Hepatocyte (in vitro differentiated cells): ENCODE data around the gene MAGEC1. TPM values are rescaled to one million over a fixed set of nuclear protein-coding genes. Genes with fewer than 3 reads are reported as not detected.

Experiments
- DNase-seq: peaks from one replicate; pipeline ENCODE4 v3.0.0-alpha.2; 2016; ENCODE audit warnings: low spot score
- H2AFZ ChIP-seq: fragments of 200-600 bp; sonication (generic); 2 replicates; pipeline ENCODE4 v1.6.0; 2016; ENCODE audit warnings: antibody characterized with exemption, mild to moderate bottlenecking
- H3K27ac ChIP-seq: fragments of 200-600 bp; sonication (generic); 2 replicates; pipeline ENCODE4 v1.5.1; 2016; ENCODE audit warnings: mild to moderate bottlenecking
- H3K27me3 ChIP-seq: fragments of 200-600 bp; sonication (generic); 2 replicates; pipeline ENCODE4 v1.6.1; 2016
- H3K36me3 ChIP-seq: fragments of 200-600 bp; sonication (generic); replicated peaks from 2 replicates; pipeline ENCODE4 v1.5.1; 2016; ENCODE audit warnings: low read depth; ENCODE audit not compliant: insufficient read depth
- H3K4me1 ChIP-seq: fragments of 200-600 bp; sonication (generic); 2 replicates; pipeline ENCODE4 v1.5.1; 2016; ENCODE audit warnings: mild to moderate bottlenecking, moderate library complexity; ENCODE audit not compliant: insufficient read depth
- H3K4me2 ChIP-seq: fragments of 200-600 bp; sonication (generic); 2 replicates; pipeline ENCODE4 v1.6.0; 2016
- H3K4me3 ChIP-seq: fragments of 200-600 bp; sonication (generic); 2 replicates; pipeline ENCODE4 v1.5.1; 2016; ENCODE audit warnings: mild to moderate bottlenecking
- H3K79me2 ChIP-seq: fragments of 200-600 bp; sonication (generic); 2 replicates; pipeline ENCODE4 v1.6.0; 2017; ENCODE audit warnings: mild to moderate bottlenecking
- H3K9me2 ChIP-seq: fragments of 200-600 bp; sonication (generic); replicated peaks from 2 replicates; pipeline ENCODE4 v1.6.0; 2017; ENCODE audit warnings: mild to moderate bottlenecking; ENCODE audit not compliant: insufficient read depth
- H3K9me3 ChIP-seq: fragments of 200-600 bp; sonication (generic); 2 replicates; pipeline ENCODE4 v1.5.1; 2016; ENCODE audit warnings: low read depth, mild to moderate bottlenecking
- H4K20me1 ChIP-seq: fragments of 200-600 bp; sonication (generic); 2 replicates; pipeline ENCODE4 v1.6.0; 2016; ENCODE audit warnings: mild to moderate bottlenecking; ENCODE audit not compliant: insufficient read depth, poor library complexity, severe bottlenecking
- EZH2 ChIP-seq: fragments of 200-600 bp; sonication (generic); IDR thresholded peaks from 2 replicates; pipeline ENCODE4 v1.6.1; 2016; ENCODE audit warnings: antibody characterized with exemption, mild to moderate bottlenecking, borderline replicate concordance
- EZH2phosphoT487 ChIP-seq: fragments of 200-600 bp; sonication (generic); IDR thresholded peaks from one replicate; pipeline ENCODE4 v1.6.1; 2018; ENCODE audit warnings: antibody characterized with exemption, mild to moderate bottlenecking, low read depth, moderate library complexity; ENCODE audit not compliant: unreplicated experiment, severe bottlenecking
- WGBS: methylation state at CpG from one replicate; pipeline ENCODE4 v1.1.6; 2016; ENCODE audit warnings: low lambda C conversion rate; ENCODE audit errors: missing lambda C conversion rate; 5-methylcytosine and 5-hydroxymethylcytosine counted together
- polyA plus RNA-seq: library from polyadenylated mRNA; unstranded; fragments of >200 nt; fragmentation: Nextera tagmentation; extraction: Ambion mirVana; gene quantifications from 2 replicates; pipeline ENCODE4 v1.2.1, GENCODE V29; 2016
- total RNA-seq: library from RNA; depleted of rRNA; stranded (reverse); fragments of >200 nt; gene quantifications from 2 replicates; pipeline ENCODE4 v1.2.3, GENCODE V29; 2014
- TF ChIP-seq, protein P1 (sequence below): fragments of 200-600 bp; sonication (generic); IDR thresholded peaks from 2 replicates; pipeline ENCODE4 v1.5.1; 2016; ENCODE audit warnings: antibody characterized with exemption, mild to moderate bottlenecking; ENCODE audit not compliant: poor library complexity

The MAGEC1 gene
- total and polyA plus RNA-seq, 2 experiments from 2014 or later = not detected

GRCh38 chrX:141947350-141947749 is 43.7 kb downstream of the MAGEC1 start:
- no peaks in the 10 kb centered on the region for H3K9me2 ChIP-seq
- no peak overlapping the region for H3K4me3 ChIP-seq
- no peaks in the 10 kb centered on the region for H3K9me3 ChIP-seq
- no peak for DNase-seq
- 77% methylated on average over 3 of the region's 3 CpGs for WGBS
- H3K4me2 ChIP-seq = no peak overlapping the region
- H3K79me2 ChIP-seq = no peaks in the 10 kb centered on the region
- no peak for TF ChIP-seq EZH2
- TF ChIP-seq, protein P1, sequence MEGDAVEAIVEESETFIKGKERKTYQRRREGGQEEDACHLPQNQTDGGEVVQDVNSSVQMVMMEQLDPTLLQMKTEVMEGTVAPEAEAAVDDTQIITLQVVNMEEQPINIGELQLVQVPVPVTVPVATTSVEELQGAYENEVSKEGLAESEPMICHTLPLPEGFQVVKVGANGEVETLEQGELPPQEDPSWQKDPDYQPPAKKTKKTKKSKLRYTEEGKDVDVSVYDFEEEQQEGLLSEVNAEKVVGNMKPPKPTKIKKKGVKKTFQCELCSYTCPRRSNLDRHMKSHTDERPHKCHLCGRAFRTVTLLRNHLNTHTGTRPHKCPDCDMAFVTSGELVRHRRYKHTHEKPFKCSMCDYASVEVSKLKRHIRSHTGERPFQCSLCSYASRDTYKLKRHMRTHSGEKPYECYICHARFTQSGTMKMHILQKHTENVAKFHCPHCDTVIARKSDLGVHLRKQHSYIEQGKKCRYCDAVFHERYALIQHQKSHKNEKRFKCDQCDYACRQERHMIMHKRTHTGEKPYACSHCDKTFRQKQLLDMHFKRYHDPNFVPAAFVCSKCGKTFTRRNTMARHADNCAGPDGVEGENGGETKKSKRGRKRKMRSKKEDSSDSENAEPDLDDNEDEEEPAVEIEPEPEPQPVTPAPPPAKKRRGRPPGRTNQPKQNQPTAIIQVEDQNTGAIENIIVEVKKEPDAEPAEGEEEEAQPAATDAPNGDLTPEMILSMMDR = no peak
- no peak for TF ChIP-seq EZH2phosphoT487
- H4K20me1 ChIP-seq = no peaks in the 10 kb centered on the region
- no peak overlapping the region for H2AFZ ChIP-seq
- H3K36me3 ChIP-seq = no peaks in the 10 kb centered on the region
- H3K27me3 ChIP-seq = no peaks in the 10 kb centered on the region
- H3K27ac ChIP-seq = no peak overlapping the region
- no peaks in the 10 kb centered on the region for H3K4me1 ChIP-seq

- no peaks in the 10 kb centered on the region for H3K9me2 ChIP-seq
- TF ChIP-seq EZH2phosphoT487 (no peak), EZH2 (no peak)
- TF ChIP-seq, protein P1 = no peak
These were observed 48.9 kb downstream of the MAGEC1 start for GRCh38 chrX:141952603-141953002.

DNA sequence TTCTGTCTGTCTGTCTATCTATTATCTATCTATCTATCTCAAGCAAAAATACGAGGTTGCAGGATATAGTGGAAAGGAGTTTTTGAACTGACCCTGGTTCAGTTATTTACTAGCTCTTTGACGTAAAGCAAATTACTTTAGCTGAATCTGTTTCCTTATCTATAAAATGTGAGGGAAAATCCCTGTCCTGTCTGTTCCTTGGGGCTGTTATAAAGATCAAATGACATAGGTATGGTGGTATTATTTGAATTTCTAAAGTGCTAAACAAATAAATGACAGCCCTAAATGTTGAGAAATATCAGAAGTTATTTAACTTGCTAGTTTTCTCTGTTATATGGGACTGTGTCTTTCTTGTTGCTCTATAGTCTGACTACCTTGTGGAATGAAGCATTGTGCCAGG is 55.0 kb downstream of the MAGEC1 start:
- Histone ChIP-seq H3K4me3 (no peak overlapping the region), H3K27me3 (no peaks in the 10 kb centered on the region), H3K9me3 (no peaks in the 10 kb centered on the region), H4K20me1 (no peaks in the 10 kb centered on the region), H3K4me2 (no peak overlapping the region), H3K36me3 (no peaks in the 10 kb centered on the region), H3K27ac (no peak overlapping the region), H3K9me2 (no peaks in the 10 kb centered on the region), H3K79me2 (no peaks in the 10 kb centered on the region), H2AFZ (no peak overlapping the region), H3K4me1 (no peaks in the 10 kb centered on the region)
- TF ChIP-seq EZH2 = no peak
- no peak for TF ChIP-seq EZH2phosphoT487
- TF ChIP-seq, protein P1 = no peak
- no peak for DNase-seq
- WGBS = 36% methylated on average over 2 of the region's 2 CpGs

More at GRCh38 chrX:141952603-141953002, 48.9 kb downstream of the MAGEC1 start:
- no peaks in the 10 kb centered on the region for H3K27me3 ChIP-seq
- H3K4me3 ChIP-seq = no peak overlapping the region
- no peak overlapping the region for H3K4me2 ChIP-seq
- no peaks in the 10 kb centered on the region for H3K4me1 ChIP-seq
- no peaks in the 10 kb centered on the region for H3K9me3 ChIP-seq
- H2AFZ ChIP-seq = no peak overlapping the region
- H3K27ac ChIP-seq = no peak overlapping the region
- WGBS = 76% methylated on average over 5 of the region's 5 CpGs
- no peak for DNase-seq
- H3K79me2 ChIP-seq = no peaks in the 10 kb centered on the region
- no peaks in the 10 kb centered on the region for H3K36me3 ChIP-seq
- no peaks in the 10 kb centered on the region for H4K20me1 ChIP-seq

Other genes with a start within 250 kb of the MAGEC1 start
- gene SPANXD, start 205.2 kb upstream of the MAGEC1 start, total RNA-seq = not detected in 2 replicates
- not detected in 2 replicates for gene SPANXD, start 205.2 kb upstream of the MAGEC1 start, polyA plus RNA-seq
- gene MAGEC3, start 65.6 kb upstream of the MAGEC1 start, total RNA-seq = not detected in 2 replicates
- 0.40 TPM in 1 of 2 replicates, not detected in the other for gene MAGEC3, start 65.6 kb upstream of the MAGEC1 start, polyA plus RNA-seq